ENCODE data around the gene RXRA.

Gene RXRA

DNA sequence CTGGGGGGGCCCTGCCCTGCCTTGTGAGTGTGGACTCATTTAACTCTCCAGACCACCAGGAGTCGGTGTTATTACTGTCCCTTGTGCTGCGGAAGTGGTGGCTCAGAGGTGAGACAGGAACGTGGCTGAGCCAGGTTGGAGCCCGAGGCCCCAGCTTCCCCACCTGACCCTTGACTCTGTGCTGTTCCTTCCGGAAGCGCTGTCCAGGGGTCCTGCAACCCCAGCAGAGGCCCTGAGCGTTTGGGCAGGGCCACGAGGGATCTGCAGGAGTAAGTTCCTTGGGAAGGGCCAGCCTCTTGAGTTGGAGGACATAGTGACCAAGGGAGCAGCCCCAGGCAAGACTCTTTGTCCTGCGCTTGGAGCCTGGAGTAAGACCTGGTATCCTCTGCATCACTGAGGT, 99.6 kb downstream of the RXRA start:
- H3K4me3 ChIP-seq (replicated peaks; ENCODE audit: low read depth, low read length), result no peak overlapping the region
- DNase-seq (ENCODE audit: low read depth), result no peak
- TF ChIP-seq, protein P1, sequence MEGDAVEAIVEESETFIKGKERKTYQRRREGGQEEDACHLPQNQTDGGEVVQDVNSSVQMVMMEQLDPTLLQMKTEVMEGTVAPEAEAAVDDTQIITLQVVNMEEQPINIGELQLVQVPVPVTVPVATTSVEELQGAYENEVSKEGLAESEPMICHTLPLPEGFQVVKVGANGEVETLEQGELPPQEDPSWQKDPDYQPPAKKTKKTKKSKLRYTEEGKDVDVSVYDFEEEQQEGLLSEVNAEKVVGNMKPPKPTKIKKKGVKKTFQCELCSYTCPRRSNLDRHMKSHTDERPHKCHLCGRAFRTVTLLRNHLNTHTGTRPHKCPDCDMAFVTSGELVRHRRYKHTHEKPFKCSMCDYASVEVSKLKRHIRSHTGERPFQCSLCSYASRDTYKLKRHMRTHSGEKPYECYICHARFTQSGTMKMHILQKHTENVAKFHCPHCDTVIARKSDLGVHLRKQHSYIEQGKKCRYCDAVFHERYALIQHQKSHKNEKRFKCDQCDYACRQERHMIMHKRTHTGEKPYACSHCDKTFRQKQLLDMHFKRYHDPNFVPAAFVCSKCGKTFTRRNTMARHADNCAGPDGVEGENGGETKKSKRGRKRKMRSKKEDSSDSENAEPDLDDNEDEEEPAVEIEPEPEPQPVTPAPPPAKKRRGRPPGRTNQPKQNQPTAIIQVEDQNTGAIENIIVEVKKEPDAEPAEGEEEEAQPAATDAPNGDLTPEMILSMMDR (IDR thresholded peaks at IDR 0.05; ENCODE audit: low read length, missing control alignments), result no peak

DNA sequence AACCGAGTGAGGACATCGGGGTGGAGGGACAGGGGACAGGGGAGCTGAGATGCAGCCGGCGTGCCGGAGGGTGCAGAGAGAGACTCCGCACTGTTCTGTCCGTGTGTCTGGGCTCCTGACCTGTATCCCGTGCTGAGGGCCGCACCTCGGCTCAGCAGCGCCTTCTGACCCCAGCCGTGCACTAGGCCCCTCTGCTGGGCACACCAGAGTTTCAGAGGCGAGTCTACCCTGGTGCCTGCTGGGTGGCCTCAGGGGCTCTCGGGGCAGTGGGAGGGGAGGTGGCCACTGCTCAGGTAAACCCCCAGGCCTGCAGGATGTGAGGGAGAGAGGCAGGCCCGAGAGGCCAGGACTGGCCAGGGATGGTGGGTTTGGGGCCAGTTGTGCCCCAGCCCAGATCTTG, 100.2 kb downstream of the RXRA start:
- no peak overlapping the region for H3K4me3 ChIP-seq (replicated peaks; ENCODE audit: low read depth, low read length)
- no peak for DNase-seq (ENCODE audit: low read depth)
- TF ChIP-seq, protein P1 (IDR thresholded peaks at IDR 0.05; ENCODE audit: low read length, missing control alignments), result no peak

DNA sequence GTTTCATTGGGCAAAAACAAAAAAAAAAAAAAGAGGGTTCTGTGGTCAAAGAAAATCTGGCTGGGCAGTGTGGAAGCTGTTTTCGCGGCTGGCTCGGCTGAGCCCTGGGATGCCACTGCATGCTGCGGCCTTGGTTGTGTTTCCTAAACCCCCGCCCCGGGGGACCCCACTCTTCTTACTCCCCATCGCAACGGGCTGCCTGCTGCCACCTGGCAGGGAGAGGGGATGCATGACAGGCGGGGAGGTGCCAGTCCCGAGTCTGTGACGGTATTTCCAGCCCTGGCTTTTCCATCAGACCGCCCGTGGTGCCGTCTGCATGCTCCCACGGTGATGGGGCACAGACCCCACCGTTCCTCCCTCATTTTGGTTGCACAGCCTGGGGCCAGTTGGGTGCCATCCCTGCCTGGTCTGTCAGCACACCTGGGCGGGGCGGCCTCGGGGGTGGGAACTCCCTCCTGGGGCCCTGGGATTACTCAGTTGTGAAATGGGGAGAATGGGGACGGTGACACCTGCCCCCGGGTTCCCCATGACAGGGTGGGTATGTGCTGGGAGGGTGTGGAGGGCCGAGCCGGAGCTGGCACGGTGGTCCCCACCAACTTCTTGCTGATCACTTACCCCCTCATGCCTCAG, 101.0 kb downstream of the RXRA start:
- TF ChIP-seq, protein P1 (IDR thresholded peaks at IDR 0.05; ENCODE audit: low read length, missing control alignments), result no peak
- DNase-seq (ENCODE audit: low read depth), result no peak
- H3K4me3 ChIP-seq (replicated peaks; ENCODE audit: low read depth, low read length), result no peak overlapping the region

DNA sequence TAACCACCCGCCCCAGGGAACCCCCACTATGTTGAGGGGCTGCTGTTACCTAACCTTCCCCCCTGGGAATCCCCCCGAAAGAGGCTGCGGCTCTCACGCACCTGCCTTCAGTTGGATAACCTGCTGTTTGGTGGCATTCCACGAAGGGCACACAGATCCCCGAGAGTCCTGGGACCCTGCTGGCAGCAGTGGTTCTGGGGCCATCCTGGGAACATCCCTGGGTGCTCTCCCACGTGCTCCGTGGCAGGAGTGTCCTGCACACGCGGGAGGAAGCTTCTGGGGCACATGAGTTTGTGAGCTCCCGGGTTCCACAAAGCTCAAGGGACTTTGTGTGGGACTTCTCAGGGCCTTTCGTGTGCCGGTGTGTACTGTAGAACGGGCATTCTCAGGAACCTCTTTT, 102.3 kb downstream of the RXRA start:
- no peak for DNase-seq (ENCODE audit: low read depth)
- TF ChIP-seq, protein P1 (IDR thresholded peaks at IDR 0.05; ENCODE audit: low read length, missing control alignments), result no peak

DNA sequence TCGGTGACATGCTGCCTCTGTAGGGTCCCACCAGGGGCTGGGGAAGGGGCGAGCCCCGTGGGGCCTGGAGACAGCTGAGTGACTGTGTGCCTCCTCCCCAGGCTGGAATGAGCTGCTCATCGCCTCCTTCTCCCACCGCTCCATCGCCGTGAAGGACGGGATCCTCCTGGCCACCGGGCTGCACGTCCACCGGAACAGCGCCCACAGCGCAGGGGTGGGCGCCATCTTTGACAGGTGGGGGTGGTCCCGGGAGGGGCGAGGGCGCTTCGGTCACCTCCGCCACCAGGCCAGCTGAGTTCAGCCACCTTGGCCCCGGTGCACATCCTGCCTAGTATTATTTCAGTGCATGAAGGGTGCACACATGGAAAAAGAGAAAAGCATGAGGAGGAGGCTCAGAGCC, 102.8 kb downstream of the RXRA start:
- DNase-seq (ENCODE audit: low read depth), result no peak
- TF ChIP-seq, protein P1 (IDR thresholded peaks at IDR 0.05; ENCODE audit: low read length, missing control alignments), result no peak
- no peak overlapping the region for H3K4me3 ChIP-seq (replicated peaks; ENCODE audit: low read depth, low read length)

More for the DNA sequence above, 102.3 kb downstream of the RXRA start:
- H3K4me3 ChIP-seq (replicated peaks; ENCODE audit: low read depth, low read length), result no peak overlapping the region

DNA sequence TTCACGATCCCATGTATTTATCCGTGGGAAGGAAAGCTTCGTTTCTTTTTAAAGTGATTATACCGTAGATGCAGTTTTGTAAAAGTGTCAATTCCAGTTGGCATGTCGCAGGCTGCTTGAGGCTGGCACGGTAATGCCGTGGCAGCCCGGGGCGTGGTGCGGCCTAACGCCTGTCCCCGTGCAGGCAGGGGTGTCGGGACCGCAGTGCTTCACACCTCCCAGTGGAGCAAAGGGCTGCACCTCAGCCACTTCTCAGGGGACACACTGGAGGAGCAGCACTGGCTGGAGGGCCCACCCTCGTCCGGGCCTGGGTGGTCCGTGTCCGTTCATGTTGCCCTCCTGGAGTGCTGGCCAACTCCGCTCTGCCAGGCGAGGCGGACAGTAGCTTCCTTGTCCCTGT, 103.2 kb downstream of the RXRA start:
- no peak for DNase-seq (ENCODE audit: low read depth)
- H3K4me3 ChIP-seq (replicated peaks; ENCODE audit: low read depth, low read length), result no peak overlapping the region
- TF ChIP-seq, protein P1 (IDR thresholded peaks at IDR 0.05; ENCODE audit: low read length, missing control alignments), result no peak

DNA sequence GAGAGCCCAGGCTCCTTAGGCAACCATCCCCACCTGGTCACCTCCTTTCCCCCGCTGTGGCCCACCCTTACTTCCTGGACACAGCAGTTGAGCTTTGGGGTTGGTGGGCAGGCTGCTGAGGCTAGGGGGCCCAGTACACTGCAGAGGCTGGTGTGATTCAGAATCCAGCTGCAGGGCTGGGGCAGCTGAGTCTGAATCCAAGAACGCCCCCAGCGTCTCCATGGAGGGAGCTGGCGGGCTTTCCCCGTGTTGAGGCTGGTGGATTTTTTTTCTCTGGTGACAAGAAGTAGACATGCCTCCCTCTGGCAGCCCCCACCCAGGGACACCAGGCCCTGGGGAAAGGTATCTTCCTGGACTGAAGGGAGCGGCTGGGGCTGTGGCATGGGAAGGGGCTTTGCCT, 104.8 kb downstream of the RXRA start:
- DNase-seq (ENCODE audit: low read depth), result no peak
- H3K4me3 ChIP-seq (replicated peaks; ENCODE audit: low read depth, low read length), result no peak overlapping the region
- TF ChIP-seq, protein P1 (IDR thresholded peaks at IDR 0.05; ENCODE audit: low read length, missing control alignments), result no peak
